Neural crest cell (in vitro differentiated cells): Measurements from ENCODE around the gene CEP128. TPM values are rescaled to one million over a fixed set of nuclear protein-coding genes. Genes with fewer than 3 reads are reported as not detected.

ENCODE experiments used
- DNase-seq: peaks from one replicate; pipeline ENCODE4 v3.0.0; 2021; ENCODE audit warnings: low read depth, mixed read lengths, low spot score
- H3K27ac Mint-ChIP-seq: one replicate; pipeline ENCODE4 v1.8.0; 2021; ENCODE audit warnings: mild to moderate bottlenecking, mixed read lengths; ENCODE audit not compliant: unreplicated experiment
- H3K27me3 Mint-ChIP-seq: 2 replicates; pipeline ENCODE4 v1.8.0; 2021; ENCODE audit warnings: low read depth, mild to moderate bottlenecking, mixed read lengths
- H3K36me3 Mint-ChIP-seq: 2 replicates; pipeline ENCODE4 v1.8.0; 2021; ENCODE audit warnings: low read depth, mild to moderate bottlenecking, mixed read lengths
- H3K4me1 Mint-ChIP-seq: 2 replicates; pipeline ENCODE4 v1.8.0; 2021; ENCODE audit warnings: mixed read lengths
- H3K4me3 Mint-ChIP-seq: one replicate; pipeline ENCODE4 v1.8.0; 2021; ENCODE audit warnings: mild to moderate bottlenecking, mixed read lengths
- H3K9me3 Mint-ChIP-seq: 2 replicates; pipeline ENCODE4 v1.8.0; 2021; ENCODE audit warnings: mixed read lengths
- total RNA-seq: library from RNA; stranded (reverse); gene quantifications from 2 replicates; pipeline ENCODE4 v1.2.1, GENCODE V29; 2021
- TF ChIP-seq, protein P1 (sequence below): fragments of 200-600 bp; sonication (generic); conservative IDR thresholded peaks from 2 replicates; pipeline ENCODE4 v1.5.0; 2021; ENCODE audit warnings: antibody characterized with exemption, mild to moderate bottlenecking

CEP128 gene
- total RNA-seq, 1 donor from 2014 or later, result 25.8 TPM

GRCh38 chr14:80615831-80616230 is 325.7 kb downstream of the CEP128 start:
- DNase-seq, result no peak
- Mint-ChIP-seq H3K27me3 (no peaks in the 10 kb centered on the region), H3K27ac (no peak overlapping the region), H3K4me1 (no peaks in the 10 kb centered on the region), H3K36me3 (no peaks in the 10 kb centered on the region), H3K9me3 (no peaks in the 10 kb centered on the region), H3K4me3 (no peak overlapping the region)
- TF ChIP-seq, protein P1, sequence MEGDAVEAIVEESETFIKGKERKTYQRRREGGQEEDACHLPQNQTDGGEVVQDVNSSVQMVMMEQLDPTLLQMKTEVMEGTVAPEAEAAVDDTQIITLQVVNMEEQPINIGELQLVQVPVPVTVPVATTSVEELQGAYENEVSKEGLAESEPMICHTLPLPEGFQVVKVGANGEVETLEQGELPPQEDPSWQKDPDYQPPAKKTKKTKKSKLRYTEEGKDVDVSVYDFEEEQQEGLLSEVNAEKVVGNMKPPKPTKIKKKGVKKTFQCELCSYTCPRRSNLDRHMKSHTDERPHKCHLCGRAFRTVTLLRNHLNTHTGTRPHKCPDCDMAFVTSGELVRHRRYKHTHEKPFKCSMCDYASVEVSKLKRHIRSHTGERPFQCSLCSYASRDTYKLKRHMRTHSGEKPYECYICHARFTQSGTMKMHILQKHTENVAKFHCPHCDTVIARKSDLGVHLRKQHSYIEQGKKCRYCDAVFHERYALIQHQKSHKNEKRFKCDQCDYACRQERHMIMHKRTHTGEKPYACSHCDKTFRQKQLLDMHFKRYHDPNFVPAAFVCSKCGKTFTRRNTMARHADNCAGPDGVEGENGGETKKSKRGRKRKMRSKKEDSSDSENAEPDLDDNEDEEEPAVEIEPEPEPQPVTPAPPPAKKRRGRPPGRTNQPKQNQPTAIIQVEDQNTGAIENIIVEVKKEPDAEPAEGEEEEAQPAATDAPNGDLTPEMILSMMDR, result no peak

GRCh38 chr14:80609055-80609454 is 332.5 kb downstream of the CEP128 start:
- H3K27me3 Mint-ChIP-seq, result no peaks in the 10 kb centered on the region
- TF ChIP-seq, protein P1, result no peak
- no peak overlapping the region for H3K27ac Mint-ChIP-seq
- H3K36me3 Mint-ChIP-seq, result no peaks in the 10 kb centered on the region
- no peaks in the 10 kb centered on the region for H3K9me3 Mint-ChIP-seq
- H3K4me3 Mint-ChIP-seq, result no peak overlapping the region
- no peak for DNase-seq
- peaks cover 13% of the 10 kb centered on the region for H3K4me1 Mint-ChIP-seq

DNA sequence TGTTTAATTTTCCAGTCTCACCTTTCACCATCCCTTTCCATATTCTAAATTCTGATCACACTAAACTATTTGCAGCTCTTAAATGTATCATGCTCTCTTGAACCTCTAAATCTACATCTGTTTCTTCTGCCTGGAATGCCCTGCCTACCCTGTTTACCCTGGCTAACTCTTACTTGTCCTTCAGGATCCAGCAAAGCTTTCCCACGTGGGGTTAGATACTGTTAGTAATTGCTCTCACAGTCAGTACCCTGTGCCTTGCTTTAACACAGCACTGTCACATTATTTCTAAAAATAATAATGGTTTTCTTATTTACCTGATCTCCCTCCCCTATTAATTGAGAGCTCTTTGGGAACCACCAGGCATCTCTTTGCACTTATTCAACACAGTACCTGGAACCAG is 333.0 kb downstream of the CEP128 start:
- Mint-ChIP-seq H3K27me3 (no peaks in the 10 kb centered on the region), H3K27ac (no peak overlapping the region), H3K4me1 (peaks cover 17% of the 10 kb centered on the region), H3K9me3 (no peaks in the 10 kb centered on the region), H3K4me3 (no peak overlapping the region), H3K36me3 (no peaks in the 10 kb centered on the region)
- TF ChIP-seq, protein P1, result no peak
- no peak for DNase-seq

DNA sequence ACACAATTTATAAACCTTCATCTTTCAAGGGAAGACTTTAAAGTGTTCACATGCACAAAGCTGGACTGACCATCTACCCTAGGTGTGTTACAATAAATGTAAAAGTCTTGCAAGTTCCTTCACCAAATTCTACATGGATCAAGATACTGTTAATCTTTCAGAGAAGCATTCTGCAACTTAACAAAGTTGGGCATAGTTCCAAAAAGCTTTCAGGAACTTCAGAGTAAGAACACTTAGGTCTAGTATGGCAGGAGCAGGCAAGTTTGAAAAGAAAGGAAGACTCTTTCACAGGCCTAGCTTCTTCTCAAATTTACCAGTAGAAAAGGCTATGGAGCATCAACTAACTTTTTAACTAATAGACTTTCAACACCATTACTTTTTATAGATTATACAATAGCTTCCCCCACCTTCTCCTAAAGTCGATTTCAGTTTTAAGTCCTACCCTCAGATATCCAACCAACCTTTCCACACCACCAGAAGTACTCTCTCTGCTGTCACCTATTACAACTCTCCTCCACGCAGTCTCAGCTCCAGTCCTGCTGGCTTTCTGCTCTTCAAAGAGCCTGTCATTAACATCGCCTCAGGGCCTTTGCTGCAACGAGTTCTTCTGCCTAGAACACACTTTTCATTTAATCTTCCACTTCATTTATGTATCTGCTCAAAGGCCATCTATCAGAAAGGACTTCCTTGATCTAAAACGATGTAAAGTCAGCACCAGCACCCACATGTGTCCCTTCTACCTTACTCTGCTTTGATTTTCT is 333.9 kb downstream of the CEP128 start:
- H3K36me3 Mint-ChIP-seq, result no peaks in the 10 kb centered on the region
- no peak for DNase-seq
- H3K9me3 Mint-ChIP-seq, result no peaks in the 10 kb centered on the region
- no peak overlapping the region for H3K27ac Mint-ChIP-seq
- H3K4me3 Mint-ChIP-seq, result no peak overlapping the region
- TF ChIP-seq, protein P1, result no peak
- peaks cover 26% of the 10 kb centered on the region for H3K4me1 Mint-ChIP-seq
- no peaks in the 10 kb centered on the region for H3K27me3 Mint-ChIP-seq

DNA sequence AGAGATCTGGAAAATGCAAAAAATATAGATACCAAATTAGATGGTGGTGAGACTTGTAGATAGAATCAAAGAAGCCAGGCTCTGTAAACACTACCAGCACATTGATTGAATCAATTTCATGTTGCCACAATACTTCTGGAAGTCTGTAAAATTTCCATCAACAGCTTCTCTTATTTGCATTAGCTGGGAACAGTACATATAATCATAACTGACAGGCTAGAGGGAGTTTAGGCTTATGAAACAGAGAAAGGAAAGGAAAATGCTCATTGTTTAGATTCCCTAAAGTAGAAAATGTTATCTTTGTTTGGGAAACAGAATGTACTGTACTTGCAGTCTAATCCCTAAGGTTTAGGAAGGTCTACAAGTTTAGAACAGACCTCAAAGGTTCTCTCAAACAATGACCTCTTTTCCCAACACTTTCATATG is 335.2 kb downstream of the CEP128 start:
- Mint-ChIP-seq H3K27ac (no peak overlapping the region), H3K27me3 (no peaks in the 10 kb centered on the region), H3K4me1 (peaks cover 31% of the 10 kb centered on the region), H3K9me3 (peaks cover 3% of the 10 kb centered on the region), H3K4me3 (no peak overlapping the region), H3K36me3 (no peaks in the 10 kb centered on the region)
- TF ChIP-seq, protein P1, result no peak
- DNase-seq, result no peak
